ENCODE data around the gene SBNO1. TPM values are rescaled to one million over a fixed set of nuclear protein-coding genes. Genes with fewer than 3 reads are reported as not detected.

SBNO1 gene
- total RNA-seq, 1 donor from 2014 or later, result 48.6 TPM

DNA sequence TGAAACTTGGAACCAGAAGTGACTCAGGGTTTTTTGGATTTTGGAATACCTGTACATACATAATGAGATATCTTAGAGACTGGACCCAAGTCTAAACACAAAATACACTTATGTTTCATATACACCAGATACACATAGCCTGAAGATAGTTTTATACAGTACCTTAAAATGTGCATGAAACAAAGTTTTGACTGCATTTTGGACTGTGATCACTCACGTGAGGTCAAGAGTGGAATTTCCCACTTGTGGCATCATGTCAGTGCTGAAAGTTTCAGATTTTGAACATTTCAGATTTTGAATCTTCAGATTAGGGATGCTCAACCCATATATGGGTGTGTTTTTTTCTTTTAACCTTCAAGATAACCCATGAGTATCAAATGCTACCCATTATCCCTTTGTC lies 6.6 kb downstream of the SBNO1 start:
- Mint-ChIP-seq H3K9me3 (no peaks in the 10 kb centered on the region), H3K4me3 (no peak overlapping the region), H3K36me3 (ENCODE audit: low read depth) (peaks cover 24% of the 10 kb centered on the region), H3K27ac (no peak overlapping the region), H3K4me1 (peaks cover 36% of the 10 kb centered on the region), H3K27me3 (no peaks in the 10 kb centered on the region)
- ATAC-seq (ENCODE audit: low read depth) (no peak), DNase-seq (no peak)
- intact Hi-C loops (cut with micrococcal nuclease), result no loop called here
- TF ChIP-seq, protein P1, sequence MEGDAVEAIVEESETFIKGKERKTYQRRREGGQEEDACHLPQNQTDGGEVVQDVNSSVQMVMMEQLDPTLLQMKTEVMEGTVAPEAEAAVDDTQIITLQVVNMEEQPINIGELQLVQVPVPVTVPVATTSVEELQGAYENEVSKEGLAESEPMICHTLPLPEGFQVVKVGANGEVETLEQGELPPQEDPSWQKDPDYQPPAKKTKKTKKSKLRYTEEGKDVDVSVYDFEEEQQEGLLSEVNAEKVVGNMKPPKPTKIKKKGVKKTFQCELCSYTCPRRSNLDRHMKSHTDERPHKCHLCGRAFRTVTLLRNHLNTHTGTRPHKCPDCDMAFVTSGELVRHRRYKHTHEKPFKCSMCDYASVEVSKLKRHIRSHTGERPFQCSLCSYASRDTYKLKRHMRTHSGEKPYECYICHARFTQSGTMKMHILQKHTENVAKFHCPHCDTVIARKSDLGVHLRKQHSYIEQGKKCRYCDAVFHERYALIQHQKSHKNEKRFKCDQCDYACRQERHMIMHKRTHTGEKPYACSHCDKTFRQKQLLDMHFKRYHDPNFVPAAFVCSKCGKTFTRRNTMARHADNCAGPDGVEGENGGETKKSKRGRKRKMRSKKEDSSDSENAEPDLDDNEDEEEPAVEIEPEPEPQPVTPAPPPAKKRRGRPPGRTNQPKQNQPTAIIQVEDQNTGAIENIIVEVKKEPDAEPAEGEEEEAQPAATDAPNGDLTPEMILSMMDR (IDR thresholded peaks at IDR 0.05), result no peak
- ChIA-PET POLR2A (no interaction called here), CTCF (no interaction called here)

DNA sequence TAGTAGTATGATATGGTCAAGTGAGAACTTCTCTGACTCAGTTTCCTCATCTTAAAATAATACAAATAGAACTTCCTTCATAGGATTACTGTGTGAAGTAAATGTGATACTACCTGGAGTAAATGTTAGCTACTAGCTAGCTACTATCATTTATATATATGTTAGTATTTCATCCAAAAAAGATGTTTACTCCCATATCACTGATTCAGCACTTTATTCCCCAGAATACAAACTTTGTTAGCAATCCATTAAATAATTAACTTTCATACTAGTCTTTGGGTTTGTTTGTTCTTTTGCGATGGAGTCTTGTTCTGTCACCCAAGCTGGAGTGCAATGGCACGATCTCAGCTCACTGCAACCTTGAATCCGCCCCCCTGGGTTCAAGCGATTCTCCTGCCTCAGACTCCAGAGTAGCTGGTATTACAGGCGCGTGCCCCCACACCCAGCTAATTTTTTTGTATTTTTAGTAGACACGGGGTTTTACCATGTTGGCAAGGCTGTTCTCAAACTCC lies 8.4 kb downstream of the SBNO1 start:
- intact Hi-C loops (cut with micrococcal nuclease), result no loop called here
- H3K9me3 Mint-ChIP-seq, result no peaks in the 10 kb centered on the region
- TF ChIP-seq, protein P1 (IDR thresholded peaks at IDR 0.05), result no peak
- no peak overlapping the region for H3K4me3 Mint-ChIP-seq
- H3K27ac Mint-ChIP-seq, result no peak overlapping the region
- H3K27me3 Mint-ChIP-seq, result no peaks in the 10 kb centered on the region
- peaks cover 32% of the 10 kb centered on the region for H3K4me1 Mint-ChIP-seq
- peaks cover 32% of the 10 kb centered on the region for H3K36me3 Mint-ChIP-seq (ENCODE audit: low read depth)
- DNase-seq (no peak), ATAC-seq (ENCODE audit: low read depth) (no peak)
- POLR2A ChIA-PET, result interaction anchor here (1.1 to 2.5 kb wide), 3 partner anchors 7 to 102 kb away, joined by 3 to 8 read pairs (median 3); partner anchors contain the start of genes SBNO1 and SNRNP35
- CTCF ChIA-PET, result no interaction called here

DNA sequence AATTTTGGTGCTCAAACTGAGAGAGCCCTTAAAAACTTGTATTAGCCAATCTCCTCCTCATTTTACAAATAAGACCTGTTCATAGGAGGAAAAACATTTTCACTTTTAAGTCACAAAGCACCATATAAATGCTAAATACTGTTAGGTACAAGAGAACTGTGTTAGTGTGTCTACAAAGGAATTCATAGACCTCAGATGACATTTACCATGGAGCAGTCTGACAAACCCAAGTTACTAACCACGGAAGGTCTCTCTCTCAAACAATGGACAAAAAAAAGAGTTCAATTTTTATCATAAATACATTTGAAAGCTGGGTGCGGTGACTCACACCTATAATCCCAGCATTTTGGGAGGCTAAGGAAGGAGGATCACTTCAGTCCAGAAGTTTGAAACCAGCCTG lies 10.0 kb downstream of the SBNO1 start:
- TF ChIP-seq, protein P1 (IDR thresholded peaks at IDR 0.05), result no peak
- peaks cover 38% of the 10 kb centered on the region for H3K36me3 Mint-ChIP-seq (ENCODE audit: low read depth)
- H3K27me3 Mint-ChIP-seq, result no peaks in the 10 kb centered on the region
- intact Hi-C loops (cut with micrococcal nuclease), result loop anchor here (5.0 kb wide), 1 partner anchor 33 kb away; no protein-coding TSS in a partner anchor
- H3K27ac Mint-ChIP-seq, result no peak overlapping the region
- ATAC-seq (ENCODE audit: low read depth) (no peak), DNase-seq (no peak)
- ChIA-PET POLR2A (interaction anchor here (1.2 to 2.5 kb wide), 3 partner anchors 9 to 11 kb away, joined by 3 to 8 read pairs (median 3); partner anchors contain the start of gene SBNO1), CTCF (interaction anchor here (1.4 kb wide), 1 partner anchor 10 kb away, joined by 3 read pairs; no protein-coding TSS in a partner anchor)
- peaks cover 29% of the 10 kb centered on the region for H3K4me1 Mint-ChIP-seq
- no peaks in the 10 kb centered on the region for H3K9me3 Mint-ChIP-seq
- no peak overlapping the region for H3K4me3 Mint-ChIP-seq

DNA sequence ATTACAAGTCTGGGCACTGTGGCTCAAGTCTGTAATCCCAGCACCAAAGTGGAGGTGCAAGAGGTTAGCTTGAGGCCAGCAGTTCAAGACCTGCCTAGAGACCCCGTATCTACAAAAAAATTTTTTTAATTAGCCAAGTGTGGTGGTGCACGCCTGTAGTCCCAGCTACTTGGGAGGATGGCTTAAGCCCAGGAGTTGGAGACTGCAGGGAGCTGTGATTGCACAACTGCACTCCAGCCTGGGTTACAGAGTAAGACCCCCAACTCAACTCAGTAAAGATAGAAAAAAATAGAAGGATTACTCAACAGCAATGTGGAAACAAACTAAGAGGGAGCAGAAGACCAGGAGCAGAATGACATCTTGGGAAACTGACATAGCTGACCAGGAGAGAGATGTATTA lies 13.3 kb downstream of the SBNO1 start:
- Mint-ChIP-seq H3K4me3 (no peak overlapping the region), H3K4me1 (peaks cover 21% of the 10 kb centered on the region), H3K36me3 (ENCODE audit: low read depth) (peaks cover 45% of the 10 kb centered on the region), H3K27me3 (no peaks in the 10 kb centered on the region), H3K27ac (no peak overlapping the region), H3K9me3 (no peaks in the 10 kb centered on the region)
- CTCF ChIA-PET, result interaction anchor here (1.0 kb wide), 1 partner anchor 230 kb away, joined by 3 read pairs; no protein-coding TSS in a partner anchor
- DNase-seq (no peak), ATAC-seq (ENCODE audit: low read depth) (no peak)
- intact Hi-C loops (cut with micrococcal nuclease), result loop anchor here (5.0 kb wide), 1 partner anchor 36 kb away; no protein-coding TSS in a partner anchor
- TF ChIP-seq, protein P1 (IDR thresholded peaks at IDR 0.05), result no peak
- POLR2A ChIA-PET, result no interaction called here

DNA sequence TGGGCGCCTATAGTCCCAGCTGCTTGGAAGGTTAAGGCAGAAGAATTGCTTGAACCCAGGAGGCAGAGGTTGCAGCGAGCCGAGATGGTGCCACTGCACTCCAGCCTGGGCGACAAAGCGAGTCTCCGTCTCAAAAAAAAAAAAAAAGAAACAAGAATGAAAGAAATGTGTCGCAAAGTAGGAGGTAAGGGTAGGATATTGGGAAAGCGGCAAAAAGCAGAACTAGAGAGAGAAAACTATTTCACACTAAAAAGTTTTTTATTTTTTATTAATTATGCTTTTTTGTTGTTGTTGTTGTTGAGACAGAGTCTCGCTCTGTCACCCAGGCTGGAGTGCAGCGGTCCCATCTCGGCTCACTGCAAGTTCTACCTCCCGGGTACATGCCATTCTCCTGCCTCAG lies 17.7 kb downstream of the SBNO1 start:
- no peak for DNase-seq
- Mint-ChIP-seq H3K4me1 (peaks cover 2% of the 10 kb centered on the region), H3K9me3 (no peaks in the 10 kb centered on the region), H3K36me3 (ENCODE audit: low read depth) (peaks cover 69% of the 10 kb centered on the region), H3K27ac (no peak overlapping the region), H3K4me3 (no peak overlapping the region), H3K27me3 (no peaks in the 10 kb centered on the region)
- intact Hi-C loops (cut with micrococcal nuclease), result no loop called here
- no peak for ATAC-seq (ENCODE audit: low read depth)
- TF ChIP-seq, protein P1 (IDR thresholded peaks at IDR 0.05), result no peak
- CTCF ChIA-PET, result no interaction called here
- POLR2A ChIA-PET, result no interaction called here
